ENCODE data around the gene PAEP. TPM values are rescaled to one million over a fixed set of nuclear protein-coding genes. Genes with fewer than 3 reads are reported as not detected.

PAEP gene
- total RNA-seq, 2 experiments from 2014 or later = not detected

Other genes with a start within 250 kb of the PAEP start
- 1 to 10 TPM; 1.5 to 2.4 TPM for gene PPP1R26, start 82.0 kb upstream of the PAEP start, total RNA-seq
- 10 to 100 TPM; 50.0 to 70.6 TPM for gene MRPS2, start 61.1 kb upstream of the PAEP start, total RNA-seq
- gene LCN1, start 40.3 kb upstream of the PAEP start, total RNA-seq = not detected
- not detected for gene OBP2A, start 15.6 kb upstream of the PAEP start, total RNA-seq
- gene GLT6D1, start 77.8 kb downstream of the PAEP start, total RNA-seq = not detected
- not detected for gene LCN9, start 101.6 kb downstream of the PAEP start, total RNA-seq
- gene SOHLH1, start 137.7 kb downstream of the PAEP start, total RNA-seq = not detected
- not detected for gene KCNT1, start 140.4 kb downstream of the PAEP start, total RNA-seq

Measured in activated CD4-positive, alpha-beta T cell treated with anti-CD3 and anti-CD28 coated beads for 36 hours (primary cell).